Suprapubic skin (tissue), 4 donors: ENCODE results near the gene CCDC85A. TPM values are rescaled to one million over a fixed set of nuclear protein-coding genes. Genes with fewer than 3 reads are reported as not detected.

Experiments used
- DNase-seq, 2 donors: peaks; one replicate each; pipeline ENCODE4 v3.0.0-alpha.2; 2019; ENCODE audit warnings: low spot score in 2 of 2
- H3K27ac ChIP-seq: fragments of 200-600 bp; sonication (generic); one replicate; pipeline ENCODE4 v1.5.1; 2019
- H3K27me3 ChIP-seq: fragments of 200-600 bp; sonication (generic); one replicate; pipeline ENCODE4 v1.5.1; 2019
- H3K36me3 ChIP-seq: fragments of 200-600 bp; sonication (generic); one replicate; pipeline ENCODE4 v1.5.1; 2019
- H3K4me1 ChIP-seq: fragments of 200-600 bp; sonication (generic); one replicate; pipeline ENCODE4 v1.5.1; 2019
- H3K4me3 ChIP-seq: fragments of 200-600 bp; sonication (generic); one replicate; pipeline ENCODE4 v1.5.1; 2019; ENCODE audit warnings: mild to moderate bottlenecking
- H3K9me3 ChIP-seq: fragments of 200-600 bp; sonication (generic); one replicate; pipeline ENCODE4 v1.5.1; 2019
- CTCF ChIP-seq, 2 donors: fragments of 200-600 bp in 1 of 2; fragments of 450-650 bp in 1 of 2; sonication (generic) in 1 of 2; IDR thresholded peaks; one replicate each; pipeline ENCODE4 v1.5.1; 2016 to 2019; ENCODE audit warnings: antibody characterized with exemption in 2 of 2, mild to moderate bottlenecking in 1 of 2, moderate library complexity in 1 of 2
- EP300 ChIP-seq: sonication (generic); formaldehyde crosslinking; IDR thresholded peaks from one replicate; pipeline ENCODE4 v1.6.1; 2017; ENCODE audit warnings: antibody characterized with exemption
- POLR2A ChIP-seq, 2 donors: fragments of 450-650 bp; IDR thresholded peaks; one replicate each; pipeline ENCODE4 v1.6.1; 2017; ENCODE audit warnings: antibody characterized with exemption in 2 of 2, mild to moderate bottlenecking in 2 of 2, moderate library complexity in 2 of 2
- POLR2AphosphoS5 ChIP-seq, 3 donors: sonication (generic); formaldehyde crosslinking; IDR thresholded peaks; one replicate each; pipeline ENCODE4 v1.6.1; 2017; ENCODE audit warnings: antibody characterized with exemption in 3 of 3
- WGBS: methylation state at CpG from one replicate; pipeline ENCODE4 v1.1.5; 2018; 5-methylcytosine and 5-hydroxymethylcytosine counted together
- total RNA-seq, 4 donors: library from RNA; depleted of rRNA; stranded (reverse); fragments of >200 nt; gene quantifications; one replicate each; pipeline ENCODE4 v1.1.0, GENCODE V29; 2016

CCDC85A gene
- total RNA-seq, 4 donors from 2014 or later: 1.9 to 3.2 (median 2.5) TPM

- TF ChIP-seq EP300 (no peak), CTCF (IDR thresholded peaks at IDR 0.05) (no peak), POLR2A (IDR thresholded peaks at IDR 0.05) (no peak), POLR2AphosphoS5 (IDR thresholded peaks at IDR 0.05) (no peak)
- Histone ChIP-seq H3K36me3 (no peaks in the 10 kb centered on the region), H3K4me1 (no peaks in the 10 kb centered on the region), H3K4me3 (no peak overlapping the region), H3K27me3 (no peaks in the 10 kb centered on the region), H3K9me3 (no peaks in the 10 kb centered on the region), H3K27ac (no peak overlapping the region)
- WGBS: 53% methylated on average over 1 of the region's 1 CpG
- no peak for DNase-seq
Measured at GRCh38 chr2:56206250-56206649, 22.5 kb downstream of the CCDC85A start.

GRCh38 chr2:56207760-56208159, 24.0 kb downstream of the CCDC85A start:
- 69% methylated on average over 1 of the region's 1 CpG for WGBS
- Histone ChIP-seq H3K4me1 (no peaks in the 10 kb centered on the region), H3K27ac (no peak overlapping the region), H3K36me3 (no peaks in the 10 kb centered on the region), H3K27me3 (no peaks in the 10 kb centered on the region), H3K9me3 (no peaks in the 10 kb centered on the region), H3K4me3 (no peak overlapping the region)
- DNase-seq: no peak
- TF ChIP-seq EP300 (no peak), POLR2AphosphoS5 (IDR thresholded peaks at IDR 0.05) (no peak), POLR2A (IDR thresholded peaks at IDR 0.05) (no peak), CTCF (IDR thresholded peaks at IDR 0.05) (no peak)

- TF ChIP-seq CTCF (IDR thresholded peaks at IDR 0.05): no peak
- TF ChIP-seq POLR2A (IDR thresholded peaks at IDR 0.05): no peak
- TF ChIP-seq POLR2AphosphoS5 (IDR thresholded peaks at IDR 0.05): no peak
- no peak for TF ChIP-seq EP300
- Histone ChIP-seq H3K36me3 (no peaks in the 10 kb centered on the region), H3K4me3 (no peak overlapping the region), H3K27ac (no peak overlapping the region), H3K9me3 (no peaks in the 10 kb centered on the region), H3K4me1 (no peaks in the 10 kb centered on the region), H3K27me3 (no peaks in the 10 kb centered on the region)
- no peak for DNase-seq
- 68% methylated on average over 1 of the region's 1 CpG for WGBS
Measured at GRCh38 chr2:56208380-56208779, 24.6 kb downstream of the CCDC85A start.

GRCh38 chr2:56209701-56210100, 25.9 kb downstream of the CCDC85A start:
- no peak overlapping the region for H3K4me3 ChIP-seq
- WGBS: 93% methylated on average over 1 of the region's 1 CpG
- no peaks in the 10 kb centered on the region for H3K9me3 ChIP-seq
- TF ChIP-seq EP300 (no peak), CTCF (IDR thresholded peaks at IDR 0.05) (no peak), POLR2A (IDR thresholded peaks at IDR 0.05) (no peak), POLR2AphosphoS5 (IDR thresholded peaks at IDR 0.05) (no peak)
- no peaks in the 10 kb centered on the region for H3K36me3 ChIP-seq
- no peak overlapping the region for H3K27ac ChIP-seq
- no peak for DNase-seq
- no peaks in the 10 kb centered on the region for H3K4me1 ChIP-seq
- H3K27me3 ChIP-seq: no peaks in the 10 kb centered on the region

GRCh38 chr2:56210291-56210690, 26.5 kb downstream of the CCDC85A start:
- Histone ChIP-seq H3K36me3 (no peaks in the 10 kb centered on the region), H3K9me3 (no peaks in the 10 kb centered on the region), H3K27me3 (no peaks in the 10 kb centered on the region), H3K4me3 (no peak overlapping the region), H3K4me1 (no peaks in the 10 kb centered on the region), H3K27ac (no peak overlapping the region)
- TF ChIP-seq EP300: no peak
- no peak for TF ChIP-seq POLR2AphosphoS5 (IDR thresholded peaks at IDR 0.05)
- no peak for TF ChIP-seq CTCF (IDR thresholded peaks at IDR 0.05)
- TF ChIP-seq POLR2A (IDR thresholded peaks at IDR 0.05): no peak
- DNase-seq: no peak
- WGBS: 96% methylated on average over 3 of the region's 3 CpGs
